RWPE1 (cell line): ENCODE results near the gene BRME1.

Experiments used
- CTCF ChIA-PET: fragments of 350-600 bp; sonication (Branson Sonifier 250); formaldehyde crosslinking; extraction: SDS; loops from one replicate; lab custom pipeline; 2021; lab: Yijun Ruan, JAX
- POLR2A ChIA-PET: fragments of 400-600 bp; formaldehyde crosslinking; extraction: SDS; loops from one replicate; lab custom pipeline; 2020; ENCODE audit warnings: antibody characterized with exemption; ENCODE audit not compliant: low non-redundant PET; lab: Yijun Ruan, JAX
- DNase-seq: peaks from one replicate; pipeline ENCODE4 v3.0.0; 2012; ENCODE audit warnings: low spot score
- H3K27ac ChIP-seq: fragments of 450-650 bp; 2 replicates; pipeline ENCODE4 v1.5.1; 2017
- CTCF ChIP-seq: fragments of 450-650 bp; conservative IDR thresholded peaks from 2 replicates; pipeline ENCODE4 v1.5.1; 2017; ENCODE audit warnings: low read depth, mild to moderate bottlenecking

The BRME1 gene

GRCh38 chr19:13850910-13851733 is 54.8 kb downstream of the BRME1 start:
- H3K27ac ChIP-seq = peak overlapping the region; percentile 100
- TF ChIP-seq CTCF = no peak
- ChIA-PET POLR2A (interaction anchor here (0.6 to 1.0 kb wide), 4 partner anchors 15 to 800 kb away, joined by 3 to 5 read pairs (median 4); a partner anchor contains a TSS), CTCF (interaction anchor here (0.5 to 1.0 kb wide), 3 partner anchors 11 to 153 kb away, joined by 3 to 5 read pairs (median 3); no protein-coding TSS in a partner anchor)
- DNase-seq = peak; percentile 89

GRCh38 chr19:13849991-13850909 is 55.7 kb downstream of the BRME1 start:
- H3K27ac ChIP-seq = peak overlapping the region; percentile 100
- POLR2A ChIA-PET = no interaction called here
- no peak for DNase-seq
- CTCF ChIA-PET = interaction anchor here (0.5 to 1.2 kb wide), 2 partner anchors 12 to 73 kb away, joined by 3 to 6 read pairs; no protein-coding TSS in a partner anchor
- TF ChIP-seq CTCF = no peak

- no peak for TF ChIP-seq CTCF
- peak overlapping the region; percentile 100 for H3K27ac ChIP-seq
- DNase-seq = no peak
- ChIA-PET CTCF (interaction anchor here (0.6 kb wide), 1 partner anchor 203 kb away, joined by 3 read pairs; no protein-coding TSS in a partner anchor), POLR2A (interaction anchor here (0.5 kb wide), 1 partner anchor 174 kb away, joined by 6 read pairs; no protein-coding TSS in a partner anchor)
These were observed 56.9 kb downstream of the BRME1 start for GRCh38 chr19:13848798-13849676.

GRCh38 chr19:13848340-13848677 is 57.6 kb downstream of the BRME1 start:
- DNase-seq = no peak
- TF ChIP-seq CTCF = no peak
- POLR2A ChIA-PET = no interaction called here
- peak overlapping the region; percentile 100 for H3K27ac ChIP-seq
- CTCF ChIA-PET = interaction anchor here (0.7 kb wide), 1 partner anchor 687 kb away, joined by 4 read pairs; no protein-coding TSS in a partner anchor

GRCh38 chr19:13847407-13848339 is 58.2 kb downstream of the BRME1 start:
- peak overlapping the region; percentile 100 for H3K27ac ChIP-seq
- peak; percentile 86 for DNase-seq
- no peak for TF ChIP-seq CTCF
- POLR2A ChIA-PET = no interaction called here
- CTCF ChIA-PET = interaction anchor here (0.7 to 1.3 kb wide), 4 partner anchors 11 to 687 kb away, joined by 3 to 4 read pairs (median 4); partner anchors contain the start of gene MISP3
